Measurements from ENCODE around the gene PALLD. TPM values are rescaled to one million over a fixed set of nuclear protein-coding genes. Genes with fewer than 3 reads are reported as not detected.
A peak's percentile ranks its signal among the peaks of the same experiment; 100 is the strongest.

The PALLD gene
- total RNA-seq, 1 experiment from 2014 or later = 166 TPM

GRCh38 chr4:168609369-168609768 lies 112.5 kb downstream of the PALLD start:
- Histone ChIP-seq H3K27ac (ENCODE audit: low read depth, low read length) (no peak overlapping the region), H3K4me3 (replicated peaks in 1 of 2; ENCODE audit: low read depth in 1 of 2, low read length in 2 of 2) (no peak overlapping the region), H2AFZ (ENCODE audit: low read depth, low read length, poor library complexity, severe bottlenecking) (no peak overlapping the region), H3K9me3 (ENCODE audit: control insufficient read depth in 1 of 2, insufficient read depth in 1 of 2, low read depth in 1 of 2, low read length in 2 of 2) (no peaks in the 10 kb centered on the region), H3K27me3 (ENCODE audit: insufficient read depth, low read length) (no peaks in the 10 kb centered on the region), H3K4me1 (ENCODE audit: control insufficient read depth in 1 of 2, insufficient read depth in 2 of 2, low read length in 2 of 2) (peaks cover 80 to 86% of the 10 kb centered on the region in 2 experiments), H3K9me2 (ENCODE audit: insufficient read depth) (no peaks in the 10 kb centered on the region), H3K36me3 (ENCODE audit: control insufficient read depth in 1 of 2, insufficient read depth in 2 of 2, low read length in 2 of 2) (no peaks in the 10 kb centered on the region), H3K9ac (ENCODE audit: low read length) (no peak overlapping the region), H3K4me2 (ENCODE audit: low read length) (no peak overlapping the region), H3K79me2 (ENCODE audit: insufficient read depth, low read length) (peaks cover 26% of the 10 kb centered on the region), H4K20me1 (ENCODE audit: insufficient read depth) (no peaks in the 10 kb centered on the region)
- RAD21 ChIA-PET (ENCODE audit: low non-redundant PET in 1 of 2, low total read pairs in 2 of 2, uncharacterized antibody in 2 of 2, unreplicated experiment in 2 of 2) = no interaction called here
- DNase-seq (ENCODE audit: low read depth, low spot score) (no peak), ATAC-seq (no peak)
- POLR2A ChIA-PET = no interaction called here
- no peak for TF ChIP-seq ATF3 (IDR thresholded peaks at IDR 0.05)
- TF ChIP-seq EZH2 (IDR thresholded peaks at IDR 0.05) = no peak
- no peak for TF ChIP-seq CEBPB (IDR thresholded peaks at IDR 0.05; ENCODE audit: low read depth)
- TF ChIP-seq TCF7L2 (IDR thresholded peaks at IDR 0.05; ENCODE audit: borderline replicate concordance, extremely low read depth, insufficient read depth, insufficient read length) = no peak
- no peak for TF ChIP-seq ZNF274 (IDR thresholded peaks at IDR 0.05; ENCODE audit: low read depth, low read length)
- TF ChIP-seq EGR1 (IDR thresholded peaks at IDR 0.05; ENCODE audit: low read depth) = no peak
- intact Hi-C loops (cut with micrococcal nuclease) = no loop called here
- CTCF ChIA-PET = no interaction called here
- no TSS peak for BruUV-seq (replicated peaks)

DNA sequence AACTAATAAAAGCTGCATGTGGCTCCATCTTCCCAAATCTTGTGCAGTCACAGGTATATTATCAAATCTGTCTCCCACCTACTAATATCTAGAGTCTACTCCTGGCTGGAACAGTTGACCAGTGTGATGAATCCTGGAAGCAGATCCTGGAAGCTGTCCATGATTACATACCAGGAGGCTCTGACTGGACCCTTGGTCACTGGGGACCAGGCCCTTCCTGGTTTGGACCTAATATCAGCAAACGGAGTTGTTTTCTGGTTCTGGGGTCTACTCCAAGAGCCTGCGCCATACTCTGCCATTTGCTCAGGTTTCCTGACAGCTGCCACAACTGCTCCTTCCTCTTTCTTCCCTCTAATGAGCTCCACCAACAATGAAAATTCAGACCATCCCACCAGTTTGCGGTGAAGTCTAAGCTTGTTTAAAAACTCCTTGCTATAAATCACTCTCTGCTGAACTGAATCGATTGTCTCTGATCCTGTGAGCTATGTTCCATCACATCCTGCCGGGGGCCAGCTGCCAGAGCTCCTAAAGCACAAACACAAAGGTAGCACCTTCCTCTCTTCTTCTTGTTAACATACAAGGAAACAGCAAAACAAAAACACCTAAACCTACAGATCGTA lies 114.2 kb downstream of the PALLD start:
- ChIA-PET POLR2A (no interaction called here), RAD21 (ENCODE audit: low non-redundant PET in 1 of 2, low total read pairs in 2 of 2, uncharacterized antibody in 2 of 2, unreplicated experiment in 2 of 2) (no interaction called here), CTCF (interaction anchor here (0.9 kb wide), 1 partner anchor 26 kb away, joined by 3 read pairs; no protein-coding TSS in a partner anchor)
- Histone ChIP-seq H3K9me3 (ENCODE audit: control insufficient read depth in 1 of 2, insufficient read depth in 1 of 2, low read depth in 1 of 2, low read length in 2 of 2) (no peaks in the 10 kb centered on the region), H3K9me2 (ENCODE audit: insufficient read depth) (no peaks in the 10 kb centered on the region), H3K9ac (ENCODE audit: low read length) (no peak overlapping the region), H3K27ac (ENCODE audit: low read depth, low read length) (peak overlapping the region; percentile 77), H3K27me3 (ENCODE audit: insufficient read depth, low read length) (no peaks in the 10 kb centered on the region), H3K4me1 (ENCODE audit: control insufficient read depth in 1 of 2, insufficient read depth in 2 of 2, low read length in 2 of 2) (peaks cover 78 to 82% of the 10 kb centered on the region in 2 experiments), H3K4me3 (replicated peaks in 1 of 2; ENCODE audit: low read depth in 1 of 2, low read length in 2 of 2) (no peak overlapping the region), H3K79me2 (ENCODE audit: insufficient read depth, low read length) (peaks cover 16% of the 10 kb centered on the region), H3K36me3 (ENCODE audit: control insufficient read depth in 1 of 2, insufficient read depth in 2 of 2, low read length in 2 of 2) (no peaks in the 10 kb centered on the region), H4K20me1 (ENCODE audit: insufficient read depth) (no peaks in the 10 kb centered on the region), H2AFZ (ENCODE audit: low read depth, low read length, poor library complexity, severe bottlenecking) (no peak overlapping the region), H3K4me2 (ENCODE audit: low read length) (0 out of 2 replicates have a peak overlapping the region, but pooled peaks have one; percentile 68)
- no peak for ATAC-seq
- no peak for DNase-seq (ENCODE audit: low read depth, low spot score)
- intact Hi-C loops (cut with micrococcal nuclease) = no loop called here
- BruUV-seq (replicated peaks) = no TSS peak
- TF ChIP-seq EZH2phosphoT487 (IDR thresholded peaks at IDR 0.05; ENCODE audit: borderline replicate concordance) (no peak), ATF3 (IDR thresholded peaks at IDR 0.05) (no peak), RAD21 (IDR thresholded peaks at IDR 0.05; ENCODE audit: low read depth) (no peak), ELF1 (IDR thresholded peaks at IDR 0.05; ENCODE audit: borderline replicate concordance, low read depth) (no peak), YY1 (IDR thresholded peaks at IDR 0.05; ENCODE audit: extremely low read depth, insufficient replicate concordance, low read depth, low read length) (no peak), FOSL1 (IDR thresholded peaks at IDR 0.05; ENCODE audit: low read depth) (no peak)
- TF ChIP-seq, protein P1, sequence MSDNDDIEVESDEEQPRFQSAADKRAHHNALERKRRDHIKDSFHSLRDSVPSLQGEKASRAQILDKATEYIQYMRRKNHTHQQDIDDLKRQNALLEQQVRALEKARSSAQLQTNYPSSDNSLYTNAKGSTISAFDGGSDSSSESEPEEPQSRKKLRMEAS (IDR thresholded peaks at IDR 0.05) = no peak
